Embryonic facial prominence (tissue), 1 donor: ENCODE results near the gene ADARB2.
"Not testable (repeated sequence)": the region's sequence is repeated elsewhere in the genome, so short reads cannot be mapped to it uniquely, and the experiment has no call there.

Experiments
- DNase-seq: peaks from one replicate; pipeline ENCODE4 v3.0.0-alpha.2; 2016; ENCODE audit errors: extremely low spot score

Gene ADARB2

GRCh38 chr10:1354809-1355710 is 382.3 kb downstream of the ADARB2 start:
- no peak for DNase-seq

- not testable (repeated sequence) for DNase-seq
These were observed 385.0 kb downstream of the ADARB2 start for GRCh38 chr10:1352296-1352695.

GRCh38 chr10:1348773-1349050 is 388.6 kb downstream of the ADARB2 start:
- DNase-seq: no peak

GRCh38 chr10:1347962-1348772 is 389.2 kb downstream of the ADARB2 start:
- no peak for DNase-seq

- no peak for DNase-seq
These were observed 389.8 kb downstream of the ADARB2 start for GRCh38 chr10:1347525-1347924.

GRCh38 chr10:1346201-1346600 is 391.1 kb downstream of the ADARB2 start:
- no peak for DNase-seq

GRCh38 chr10:1345368-1345767 is 392.0 kb downstream of the ADARB2 start:
- DNase-seq: no peak

GRCh38 chr10:1344846-1345245 is 392.5 kb downstream of the ADARB2 start:
- DNase-seq: no peak

- no peak for DNase-seq
These were observed 392.9 kb downstream of the ADARB2 start for GRCh38 chr10:1344408-1344807.

GRCh38 chr10:1343176-1343575 is 394.1 kb downstream of the ADARB2 start:
- no peak for DNase-seq

- DNase-seq: not testable (repeated sequence)
These were observed 396.3 kb downstream of the ADARB2 start for GRCh38 chr10:1341052-1341451.

- no peak for DNase-seq
These were observed 397.9 kb downstream of the ADARB2 start for GRCh38 chr10:1339396-1339795.

GRCh38 chr10:1335642-1336041 is 401.7 kb downstream of the ADARB2 start:
- no peak for DNase-seq

GRCh38 chr10:1333981-1334380 is 403.3 kb downstream of the ADARB2 start:
- DNase-seq: no peak

GRCh38 chr10:1331560-1331959 is 405.8 kb downstream of the ADARB2 start:
- no peak for DNase-seq

GRCh38 chr10:1329622-1330021 is 407.7 kb downstream of the ADARB2 start:
- no peak for DNase-seq

GRCh38 chr10:1328981-1329614 is 408.2 kb downstream of the ADARB2 start:
- DNase-seq: no peak

- no peak for DNase-seq
These were observed 409.0 kb downstream of the ADARB2 start for GRCh38 chr10:1328161-1328823.

GRCh38 chr10:1327759-1328158 is 409.6 kb downstream of the ADARB2 start:
- DNase-seq: no peak

- DNase-seq: not testable (repeated sequence)
These were observed 410.8 kb downstream of the ADARB2 start for GRCh38 chr10:1326514-1326913.

GRCh38 chr10:1324903-1325302 is 412.4 kb downstream of the ADARB2 start:
- no peak for DNase-seq

GRCh38 chr10:1323951-1324350 is 413.4 kb downstream of the ADARB2 start:
- DNase-seq: no peak
